Esophagus squamous epithelium (tissue), 4 donors: ENCODE measurements around the gene PPP2R5C.
"Not testable (repeated sequence)": the region's sequence is repeated elsewhere in the genome, so short reads cannot be mapped to it uniquely, and the experiment has no call there.

Experiments
- POLR2A ChIP-seq, 4 donors: fragments of 450-650 bp; IDR thresholded peaks; one replicate each; pipeline ENCODE4 v1.6.1; 2017; ENCODE audit warnings: antibody characterized with exemption in 4 of 4, mild to moderate bottlenecking in 4 of 4, moderate library complexity in 3 of 4
- TF ChIP-seq, protein P1 (sequence below), 6 experiments: fragments of 450-650 bp in 4 of 6; fragments of 200-600 bp in 2 of 6; sonication (generic) in 2 of 6; IDR thresholded peaks; one replicate each; pipeline ENCODE4 v1.5.1; 2016 to 2019; ENCODE audit warnings: antibody characterized with exemption in 6 of 6, mild to moderate bottlenecking in 4 of 6, moderate library complexity in 4 of 6

- TF ChIP-seq, protein P1, sequence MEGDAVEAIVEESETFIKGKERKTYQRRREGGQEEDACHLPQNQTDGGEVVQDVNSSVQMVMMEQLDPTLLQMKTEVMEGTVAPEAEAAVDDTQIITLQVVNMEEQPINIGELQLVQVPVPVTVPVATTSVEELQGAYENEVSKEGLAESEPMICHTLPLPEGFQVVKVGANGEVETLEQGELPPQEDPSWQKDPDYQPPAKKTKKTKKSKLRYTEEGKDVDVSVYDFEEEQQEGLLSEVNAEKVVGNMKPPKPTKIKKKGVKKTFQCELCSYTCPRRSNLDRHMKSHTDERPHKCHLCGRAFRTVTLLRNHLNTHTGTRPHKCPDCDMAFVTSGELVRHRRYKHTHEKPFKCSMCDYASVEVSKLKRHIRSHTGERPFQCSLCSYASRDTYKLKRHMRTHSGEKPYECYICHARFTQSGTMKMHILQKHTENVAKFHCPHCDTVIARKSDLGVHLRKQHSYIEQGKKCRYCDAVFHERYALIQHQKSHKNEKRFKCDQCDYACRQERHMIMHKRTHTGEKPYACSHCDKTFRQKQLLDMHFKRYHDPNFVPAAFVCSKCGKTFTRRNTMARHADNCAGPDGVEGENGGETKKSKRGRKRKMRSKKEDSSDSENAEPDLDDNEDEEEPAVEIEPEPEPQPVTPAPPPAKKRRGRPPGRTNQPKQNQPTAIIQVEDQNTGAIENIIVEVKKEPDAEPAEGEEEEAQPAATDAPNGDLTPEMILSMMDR (IDR thresholded peaks at IDR 0.05) = not testable (repeated sequence)
- not testable (repeated sequence) for TF ChIP-seq POLR2A (IDR thresholded peaks at IDR 0.05)
Observed at GRCh38 chr14:101971458-101971857, 209.9 kb downstream of the PPP2R5C start.
